ENCODE results near the gene BPIFA2.

- TF ChIP-seq POLR2AphosphoS5 (IDR thresholded peaks at IDR 0.05; ENCODE audit: low read length) (no peak), POLR2A (IDR thresholded peaks at IDR 0.05; ENCODE audit: low read depth, low read length) (no peak), EZH2 (IDR thresholded peaks at IDR 0.05; ENCODE audit: borderline replicate concordance, control insufficient read depth, low read depth, low read length) (no peak), CTCF (IDR thresholded peaks at IDR 0.05 in 2 of 3, conservative IDR thresholded peaks at IDR 0.05 in 1 of 3; ENCODE audit: control insufficient read depth in 2 of 3, extremely low read depth in 1 of 3, insufficient read depth in 1 of 3, low read depth in 3 of 3, low read length in 3 of 3) (no peak), POLR2AphosphoS2 (IDR thresholded peaks at IDR 0.05; ENCODE audit: low read depth, low read length) (no peak), HDAC2 (IDR thresholded peaks at IDR 0.05) (no peak), CEBPB (IDR thresholded peaks at IDR 0.05; ENCODE audit: borderline replicate concordance in 1 of 2, low read depth in 2 of 2, low read length in 2 of 2) (no peak), SMARCA5 (IDR thresholded peaks at IDR 0.05) (no peak), TCF7 (IDR thresholded peaks at IDR 0.05; ENCODE audit: borderline replicate concordance) (no peak), EGR1 (IDR thresholded peaks at IDR 0.05; ENCODE audit: borderline replicate concordance in 1 of 2, low read depth in 2 of 2, low read length in 2 of 2) (no peak), RAD21 (IDR thresholded peaks at IDR 0.05; ENCODE audit: insufficient read depth, low read depth, low read length) (no peak), USF2 (IDR thresholded peaks at IDR 0.05; ENCODE audit: borderline replicate concordance, low read depth, low read length) (no peak), CHD2 (IDR thresholded peaks at IDR 0.05; ENCODE audit: borderline replicate concordance, low read depth, low read length) (no peak)
These were observed 7.2 kb downstream of the BPIFA2 start for GRCh38 chr20:33175123-33175522.
